GM06990 (cell line): ENCODE measurements around the gene CTTNBP2.

ENCODE experiments used
- DNase-seq: peaks from one replicate; pipeline ENCODE4 v3.0.0-alpha.2; 2011; ENCODE audit not compliant: insufficient read length; ENCODE audit errors: extremely low read depth
- H3K27me3 ChIP-seq: replicated peaks from 2 replicates; pipeline ENCODE4 v1.6.0; 2011; ENCODE audit warnings: low read length; ENCODE audit not compliant: control insufficient read depth, insufficient read depth
- H3K36me3 ChIP-seq: 2 replicates; pipeline ENCODE4 v1.5.1; 2011; ENCODE audit warnings: low read length; ENCODE audit not compliant: control insufficient read depth, insufficient read depth
- H3K4me3 ChIP-seq: replicated peaks from 2 replicates; pipeline ENCODE4 v1.5.1; 2011; ENCODE audit warnings: low read depth, mild to moderate bottlenecking, control low read depth, low read length
- CTCF ChIP-seq: IDR thresholded peaks from 2 replicates; pipeline ENCODE4 v1.5.1; 2011; ENCODE audit warnings: low read length, control low read depth, mild to moderate bottlenecking, inconsistent platforms; ENCODE audit not compliant: insufficient read depth, poor library complexity, severe bottlenecking

CTTNBP2 gene

DNA sequence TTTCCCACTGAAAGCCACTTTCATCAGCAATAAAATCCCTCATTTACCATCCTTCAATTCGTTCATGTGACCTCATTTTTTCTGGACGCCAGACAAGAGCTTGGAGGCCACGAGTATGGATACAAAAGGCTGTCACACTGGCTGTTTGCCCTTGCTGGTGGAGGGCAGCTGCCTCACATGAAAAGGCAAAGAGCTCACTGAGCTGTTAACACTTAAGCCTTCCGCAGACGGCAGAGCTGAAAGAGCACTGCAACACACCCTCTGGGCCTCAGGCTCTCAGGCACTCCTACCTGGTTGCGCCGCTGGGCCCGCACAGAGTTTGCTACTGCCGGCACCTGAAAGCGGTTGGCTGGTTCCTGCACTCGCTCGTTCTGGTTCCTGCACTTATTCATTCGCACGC, 199.9 kb downstream of the CTTNBP2 start:
- TF ChIP-seq CTCF, result no peak
- Histone ChIP-seq H3K4me3 (no peak overlapping the region), H3K36me3 (no peaks in the 10 kb centered on the region), H3K27me3 (no peaks in the 10 kb centered on the region; the same call in none of the 2 replicates)
- DNase-seq, result no peak

DNA sequence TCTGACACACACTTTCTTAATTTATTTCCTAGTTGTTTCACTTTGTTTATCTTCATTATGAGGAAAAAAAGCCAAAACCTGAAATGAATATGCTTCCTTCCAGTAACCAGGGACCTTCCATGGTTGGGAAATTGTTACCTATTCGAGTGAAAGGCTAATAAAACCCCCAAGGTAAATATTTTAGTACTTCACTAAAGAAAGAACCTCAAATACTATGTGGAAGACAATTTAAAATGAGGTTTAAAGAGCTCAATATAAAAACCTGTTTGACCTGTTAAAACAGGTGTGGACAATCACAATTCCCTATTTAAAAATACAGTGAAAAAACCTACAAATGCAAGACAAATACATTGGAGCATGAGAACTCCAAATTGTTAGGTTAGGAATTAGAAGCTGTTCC, 200.8 kb downstream of the CTTNBP2 start:
- no peaks in the 10 kb centered on the region; the same call in 1 of the 2 replicates for H3K27me3 ChIP-seq
- no peak overlapping the region for H3K4me3 ChIP-seq
- no peaks in the 10 kb centered on the region for H3K36me3 ChIP-seq
- DNase-seq, result no peak
- TF ChIP-seq CTCF, result no peak

- Histone ChIP-seq H3K36me3 (no peaks in the 10 kb centered on the region), H3K4me3 (no peak overlapping the region), H3K27me3 (no peaks in the 10 kb centered on the region)
- no peak for DNase-seq
- TF ChIP-seq CTCF, result no peak
These were observed 203.4 kb downstream of the CTTNBP2 start for GRCh38 chr7:117669818-117670217.

GRCh38 chr7:117667456-117667855, 205.8 kb downstream of the CTTNBP2 start:
- no peaks in the 10 kb centered on the region for H3K36me3 ChIP-seq
- H3K27me3 ChIP-seq, result no peaks in the 10 kb centered on the region
- no peak for DNase-seq
- TF ChIP-seq CTCF, result no peak
- H3K4me3 ChIP-seq, result no peak overlapping the region

DNA sequence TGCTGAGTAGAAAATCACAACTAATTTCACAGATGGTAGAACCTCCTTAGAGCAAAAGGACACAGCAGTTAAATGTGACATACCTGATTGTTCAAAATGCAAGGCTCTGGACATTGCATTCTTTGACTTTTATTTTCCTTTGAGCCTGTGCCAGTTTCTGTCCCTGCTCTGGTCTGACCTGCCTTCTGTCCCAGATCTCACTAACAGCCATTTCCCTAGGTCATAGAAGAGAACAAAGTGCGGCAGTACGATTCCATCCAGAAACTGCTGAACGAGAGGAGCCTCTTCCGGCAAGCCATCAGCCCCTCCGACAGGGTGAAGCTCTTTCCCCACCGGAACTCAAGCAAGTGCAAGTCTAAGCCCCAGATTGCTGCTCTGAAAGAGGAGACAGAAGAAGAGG, 206.6 kb downstream of the CTTNBP2 start:
- Histone ChIP-seq H3K4me3 (no peak overlapping the region), H3K36me3 (no peaks in the 10 kb centered on the region), H3K27me3 (no peaks in the 10 kb centered on the region)
- no peak for TF ChIP-seq CTCF
- DNase-seq, result no peak

- H3K27me3 ChIP-seq, result no peaks in the 10 kb centered on the region
- TF ChIP-seq CTCF, result no peak
- H3K4me3 ChIP-seq, result no peak overlapping the region
- H3K36me3 ChIP-seq, result no peaks in the 10 kb centered on the region
- DNase-seq, result no peak
These were observed 207.2 kb downstream of the CTTNBP2 start for GRCh38 chr7:117666031-117666430.
